NCI-H1694 (cell line): ENCODE measurements around the gene RNF8.
"Not testable (repeated sequence)": the region's sequence is repeated elsewhere in the genome, so short reads cannot be mapped to it uniquely, and the experiment has no call there.

ENCODE experiments used
- DNase-seq: peaks from one replicate; lab custom pipeline; 2025; lab: John Stamatoyannopoulos, UW

Gene RNF8

DNA sequence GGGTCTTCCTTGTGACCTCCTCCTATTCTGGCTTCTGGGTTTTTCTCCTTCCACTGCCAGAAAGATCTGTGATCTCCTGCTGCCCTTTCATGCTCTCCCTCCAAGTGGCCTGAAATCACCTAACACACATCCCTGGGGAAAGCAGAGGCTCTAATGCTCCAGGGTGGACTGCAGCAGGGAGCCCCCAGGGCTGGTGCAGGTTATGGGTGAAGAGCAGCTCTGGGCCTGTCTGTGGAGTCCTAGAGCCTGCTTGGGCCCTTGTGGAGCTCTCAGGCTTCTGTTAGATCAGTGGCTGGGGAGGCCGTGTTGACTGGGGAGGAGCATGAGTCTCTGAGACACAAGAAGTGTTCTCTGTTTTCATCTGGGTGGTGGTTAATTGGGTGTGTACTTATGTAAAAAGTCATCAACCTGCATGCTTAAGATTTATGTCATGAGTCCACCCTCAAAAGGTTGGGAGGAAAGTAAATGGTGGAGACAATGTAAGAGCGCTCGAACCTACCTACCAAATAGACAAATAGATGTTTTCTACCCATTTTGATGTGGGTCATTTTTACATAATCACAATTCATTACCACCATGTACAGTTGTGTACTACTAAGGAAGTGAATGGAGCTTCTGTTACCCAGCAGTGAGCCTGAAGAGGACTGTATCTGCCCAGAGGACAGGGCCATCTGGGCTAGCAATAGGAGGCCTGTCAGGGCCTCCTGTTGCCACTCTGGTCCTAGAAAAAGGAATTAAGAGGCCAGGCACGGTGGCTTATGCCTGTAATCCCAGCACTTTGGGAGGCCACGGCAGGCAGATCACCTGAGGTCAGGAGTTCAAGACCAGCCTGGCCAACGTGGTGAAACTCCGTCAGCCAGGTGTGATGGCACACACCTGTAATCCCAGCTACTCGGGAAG, 32.0 kb upstream of the RNF8 start:
- no peak for DNase-seq

GRCh38 chr6:37323580-37323979, 30.2 kb upstream of the RNF8 start:
- DNase-seq: peak; percentile 58

DNA sequence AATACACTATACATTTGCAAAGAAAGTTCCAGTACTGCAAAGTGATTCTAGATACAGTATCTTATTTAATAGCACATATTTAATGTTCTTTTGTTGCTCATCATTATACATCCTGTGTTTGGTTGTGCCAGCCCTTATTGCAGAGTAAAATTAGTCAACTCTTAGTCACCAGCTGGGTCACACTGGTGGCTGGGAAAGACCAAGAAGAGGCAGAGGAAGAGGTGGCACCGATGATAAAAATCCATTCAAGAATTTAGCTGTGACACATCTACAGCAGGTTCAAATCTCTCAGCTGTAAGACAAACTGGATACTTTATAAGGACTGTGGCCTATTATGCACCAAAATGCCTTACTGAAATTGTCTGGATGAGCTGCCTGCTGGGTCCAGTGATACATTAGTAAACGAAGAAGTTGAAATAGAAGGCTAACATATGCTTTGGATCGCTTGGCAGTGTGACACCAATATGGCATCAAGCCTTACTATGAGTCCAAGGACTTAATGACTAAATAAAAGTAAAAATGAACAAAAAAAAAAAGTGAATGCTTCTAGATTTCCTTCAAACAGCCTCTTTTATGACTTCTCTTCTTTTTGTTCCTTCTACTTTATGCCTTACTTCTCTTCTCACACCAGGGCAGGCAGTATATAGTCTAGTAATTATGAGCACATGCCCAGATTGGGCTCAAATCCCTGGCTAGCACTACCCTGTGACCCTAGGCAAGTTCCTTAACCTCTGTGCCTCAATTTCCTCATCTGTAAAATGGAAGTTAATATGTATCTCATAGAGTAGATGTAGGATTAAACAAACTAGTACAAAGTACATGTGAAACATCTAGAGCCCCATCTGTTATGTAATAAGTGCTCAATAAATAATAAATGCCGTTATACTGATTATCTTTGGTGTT, 29.4 kb upstream of the RNF8 start:
- no peak for DNase-seq

DNA sequence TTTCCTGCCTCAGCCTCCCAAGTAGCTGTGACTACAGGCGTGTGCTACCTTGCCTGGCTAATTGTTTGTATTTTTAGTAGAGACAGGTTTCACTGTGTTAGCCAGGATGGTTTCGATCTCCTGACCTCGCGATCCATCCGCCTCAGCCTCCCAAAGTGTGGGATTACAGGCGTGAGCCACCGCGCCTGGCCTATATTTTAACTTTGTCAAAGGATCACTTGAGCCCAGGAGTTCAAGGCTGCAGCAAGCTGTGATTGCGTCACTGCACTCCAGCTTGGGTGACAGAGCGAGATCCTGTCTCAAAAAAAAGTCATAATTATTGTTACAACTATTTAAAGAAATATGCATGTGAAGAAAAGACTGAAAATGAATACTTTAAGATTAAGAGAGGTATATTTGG, 23.4 kb upstream of the RNF8 start:
- not testable (repeated sequence) for DNase-seq

GRCh38 chr6:37331047-37331446, 22.7 kb upstream of the RNF8 start:
- no peak for DNase-seq

GRCh38 chr6:37332894-37333293, 20.9 kb upstream of the RNF8 start:
- no peak for DNase-seq

- no peak for DNase-seq
These were observed 19.7 kb upstream of the RNF8 start for GRCh38 chr6:37334047-37334446.

- DNase-seq: not testable (repeated sequence)
These were observed 15.5 kb upstream of the RNF8 start for GRCh38 chr6:37338317-37338716.

DNA sequence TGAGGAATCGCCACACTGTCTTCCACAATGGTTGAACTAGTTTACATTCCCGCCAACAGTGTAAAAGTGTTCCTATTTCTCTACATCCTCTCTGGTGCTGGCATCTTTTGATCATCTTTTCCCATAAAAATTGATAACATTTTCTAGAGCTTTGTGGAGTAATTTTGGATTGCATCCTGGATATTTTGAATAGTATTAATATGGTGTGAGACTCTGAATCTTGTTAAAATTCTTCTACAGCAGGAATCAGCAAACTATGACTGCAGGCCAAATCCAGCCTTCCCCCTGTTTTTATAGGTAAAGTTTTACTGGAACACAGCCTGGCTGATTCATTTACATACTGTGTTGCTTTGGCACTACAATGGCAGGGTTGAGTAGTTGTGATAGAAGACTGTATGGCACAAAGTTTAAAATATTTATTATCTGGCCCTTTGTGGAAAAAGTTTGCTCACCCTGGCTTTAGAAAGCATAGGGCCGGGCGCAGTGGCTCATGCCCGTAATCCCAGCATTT, 15.0 kb upstream of the RNF8 start:
- no peak for DNase-seq

GRCh38 chr6:37339741-37340638, 13.8 kb upstream of the RNF8 start:
- DNase-seq: no peak

DNA sequence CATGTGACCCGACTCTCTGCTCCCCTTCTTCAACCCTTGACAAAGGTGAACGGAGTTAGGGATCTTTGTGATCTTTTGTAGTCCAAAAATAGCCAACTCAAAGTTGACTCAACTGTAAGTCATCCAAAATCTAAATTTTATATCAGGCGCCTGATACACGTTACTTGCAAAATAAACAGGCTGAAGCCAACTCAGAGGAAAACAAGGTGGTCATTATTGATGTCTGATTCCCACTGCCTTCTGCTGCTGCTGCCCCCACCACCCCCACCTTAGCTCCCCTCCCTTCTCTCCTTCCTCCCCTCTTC, 13.2 kb upstream of the RNF8 start:
- DNase-seq: no peak

DNA sequence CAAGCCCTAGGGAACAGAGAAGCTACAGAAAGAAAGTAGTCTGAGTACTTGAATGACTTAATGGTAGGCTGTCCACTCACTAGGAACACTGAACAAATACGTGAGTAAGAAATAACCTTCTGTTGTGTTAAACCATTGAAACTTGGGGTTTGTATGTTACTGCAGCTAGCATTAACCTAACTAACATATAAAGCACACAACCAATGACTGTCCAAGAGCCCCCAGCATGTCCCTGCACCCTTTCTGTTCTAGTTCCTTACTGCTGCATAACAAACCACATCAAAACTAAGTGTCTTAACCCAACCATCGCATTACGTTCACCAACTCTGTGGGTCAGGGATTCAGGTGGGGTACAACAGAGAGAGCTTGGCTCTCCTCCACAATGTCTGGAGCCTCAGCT, 10.5 kb upstream of the RNF8 start:
- DNase-seq: no peak

DNA sequence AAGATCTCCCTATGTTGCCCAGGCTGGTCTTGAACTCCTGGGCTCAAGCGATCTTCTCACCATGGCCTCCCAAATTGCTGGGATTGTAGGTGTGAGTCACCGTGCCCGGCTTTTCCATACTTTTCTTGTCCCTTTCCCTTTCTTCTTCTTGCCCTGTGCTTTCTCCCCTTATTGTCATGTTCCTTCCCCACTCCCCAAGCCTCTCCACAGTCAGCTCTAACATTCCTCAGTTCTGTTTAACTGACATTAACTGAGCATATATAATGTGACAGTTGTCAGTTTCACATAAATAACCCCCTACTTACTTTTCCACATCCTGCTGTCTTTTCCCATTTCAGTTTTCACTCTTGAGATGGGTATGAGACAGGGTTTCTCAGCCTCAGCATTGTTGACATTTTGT, 9.5 kb upstream of the RNF8 start:
- no peak for DNase-seq

DNA sequence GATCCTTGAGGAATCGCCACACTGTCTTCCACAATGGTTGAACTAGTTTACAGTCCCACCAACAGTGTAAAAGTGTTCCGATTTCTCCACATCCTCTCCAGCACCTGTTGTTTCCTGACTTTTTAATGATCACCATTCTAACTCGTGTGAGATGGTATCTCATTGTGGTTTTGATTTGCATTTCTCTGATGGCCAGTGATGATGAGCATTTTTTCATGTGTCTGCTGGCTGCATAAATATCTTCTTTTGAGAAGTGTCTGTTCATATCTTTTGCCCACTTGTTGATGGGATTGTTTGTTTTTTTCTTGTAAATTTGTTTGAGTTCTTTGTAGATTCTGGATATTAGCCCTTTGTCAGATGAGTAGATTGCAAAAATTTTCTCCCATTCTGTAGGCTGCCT, 8.0 kb upstream of the RNF8 start:
- not testable (repeated sequence) for DNase-seq

GRCh38 chr6:37347177-37347576, 6.6 kb upstream of the RNF8 start:
- no peak for DNase-seq

- DNase-seq: no peak
These were observed 6.1 kb upstream of the RNF8 start for GRCh38 chr6:37347670-37348111.

- DNase-seq: no peak
These were observed 2.8 kb upstream of the RNF8 start for GRCh38 chr6:37351027-37351426.

- no peak for DNase-seq
These were observed 1.4 kb upstream of the RNF8 start for GRCh38 chr6:37352384-37352783.

DNA sequence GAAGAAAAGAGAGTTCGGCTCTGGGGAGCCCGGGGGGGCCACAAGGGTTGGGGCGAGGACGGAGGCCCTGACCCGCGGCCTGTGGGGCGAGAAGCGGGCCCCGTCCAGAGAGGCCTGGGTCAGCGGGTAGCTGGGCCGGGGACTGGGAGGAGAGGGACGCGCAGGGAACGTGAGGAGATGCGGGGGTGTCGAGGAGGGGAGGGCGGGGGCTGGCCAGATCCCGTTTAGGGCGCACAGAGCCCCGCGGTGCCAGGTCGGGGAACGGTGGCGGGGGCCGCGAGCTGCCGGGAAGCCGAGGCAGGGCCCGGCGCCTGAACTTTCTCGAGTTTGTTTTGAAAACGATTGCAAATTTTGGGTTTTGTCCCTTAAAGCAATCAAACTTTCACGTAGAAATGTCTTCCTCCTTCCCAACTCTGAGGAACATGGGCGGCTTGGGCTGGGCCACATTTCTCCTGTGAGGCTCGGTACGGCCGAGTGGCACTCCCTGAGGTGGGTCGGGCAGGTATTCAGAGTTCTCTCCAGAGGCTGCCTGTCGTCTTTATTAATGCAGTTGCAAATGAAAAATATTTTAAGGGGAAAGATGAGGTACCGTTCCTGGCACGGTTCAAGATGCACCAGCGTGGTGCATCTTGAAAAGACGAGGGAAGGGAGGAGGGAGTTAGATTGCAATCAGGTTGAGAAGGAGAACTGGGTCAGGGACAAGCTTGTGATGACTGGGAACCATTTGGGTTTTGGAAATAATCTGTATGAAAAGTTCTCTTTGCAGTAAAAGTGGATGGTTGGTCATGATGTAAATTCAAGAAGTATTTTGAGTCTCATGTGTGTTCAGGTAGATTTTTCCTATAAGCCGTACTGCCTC, 972 bp downstream of the RNF8 start:
- no peak for DNase-seq

- DNase-seq: no peak
These were observed 3.5 kb downstream of the RNF8 start for GRCh38 chr6:37357288-37357687.

GRCh38 chr6:37357860-37358259, 4.1 kb downstream of the RNF8 start:
- no peak for DNase-seq
